ENCODE data around the gene NUTM2G.

DNA sequence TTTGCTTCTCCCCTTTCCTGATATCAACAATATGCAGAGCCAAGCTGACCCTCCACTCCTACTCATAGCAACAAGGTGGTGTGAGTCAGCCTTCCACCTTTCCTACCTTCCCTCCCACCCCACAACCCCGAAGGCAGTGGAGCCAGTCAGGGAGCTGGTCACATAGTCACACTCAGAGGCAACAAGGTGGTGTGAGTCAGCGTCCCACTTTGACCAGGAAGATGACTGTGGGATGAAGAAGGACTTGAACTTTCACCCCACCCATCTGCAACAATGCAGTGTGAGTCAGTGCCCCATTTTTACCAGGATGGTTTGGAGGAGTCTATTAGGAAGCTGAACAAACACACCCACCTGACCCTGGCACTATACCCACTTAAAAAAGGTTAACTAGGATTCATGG lies 44.2 kb upstream of the NUTM2G start:
- TF ChIP-seq TAF1 (IDR thresholded peaks at IDR 0.05; ENCODE audit: low read depth, low read length) (no peak), POLR2AphosphoS5 (IDR thresholded peaks at IDR 0.05; ENCODE audit: low read depth, low read length) (no peak), POLR2A (IDR thresholded peaks at IDR 0.05; ENCODE audit: low read depth, low read length) (no peak), SPI1 (IDR thresholded peaks at IDR 0.05; ENCODE audit: low read depth, low read length) (no peak)

All from GM12891 (cell line).